ENCODE results near the gene AMMECR1.
"Not testable (repeated sequence)": the region's sequence is repeated elsewhere in the genome, so short reads cannot be mapped to it uniquely, and the experiment has no call there.

AMMECR1 gene

GRCh38 chrX:110162867-110163266, 155.0 kb downstream of the AMMECR1 start:
- ATAC-seq, result no peak

GRCh38 chrX:110162131-110162530, 155.8 kb downstream of the AMMECR1 start:
- ATAC-seq, result no peak

GRCh38 chrX:110161361-110161686, 156.6 kb downstream of the AMMECR1 start:
- ATAC-seq, result no peak

GRCh38 chrX:110159865-110160264, 158.0 kb downstream of the AMMECR1 start:
- ATAC-seq, result no peak

GRCh38 chrX:110159235-110159634, 158.7 kb downstream of the AMMECR1 start:
- ATAC-seq, result no peak

- ATAC-seq, result no peak
Observed at GRCh38 chrX:110157444-110157843, 160.4 kb downstream of the AMMECR1 start.

- ATAC-seq, result no peak
Observed at GRCh38 chrX:110156167-110156754, 161.6 kb downstream of the AMMECR1 start.

- no peak for ATAC-seq
Observed at GRCh38 chrX:110155759-110156158, 162.1 kb downstream of the AMMECR1 start.

- not testable (repeated sequence) for ATAC-seq
Observed at GRCh38 chrX:110154328-110154727, 163.6 kb downstream of the AMMECR1 start.

GRCh38 chrX:110153896-110154295, 164.0 kb downstream of the AMMECR1 start:
- ATAC-seq, result no peak

- no peak for ATAC-seq
Observed at GRCh38 chrX:110153244-110153643, 164.6 kb downstream of the AMMECR1 start.

GRCh38 chrX:110146521-110146920, 171.4 kb downstream of the AMMECR1 start:
- ATAC-seq, result peak in 1 of 2 donors; percentile 46

GRCh38 chrX:110145854-110146253, 172.0 kb downstream of the AMMECR1 start:
- ATAC-seq, result no peak

GRCh38 chrX:110145311-110145710, 172.6 kb downstream of the AMMECR1 start:
- no peak for ATAC-seq
